DND-41 (cell line): ENCODE measurements around the gene DPYD.
A peak's percentile ranks its signal among the peaks of the same experiment; 100 is the strongest.

Source experiments
- ATAC-seq: fragments of 200-7000 bp; cut with Tn5 transposase; 3 replicates; pipeline ENCODE4 v1.9.1; 2021; ENCODE audit warnings: low read depth; ENCODE audit not compliant: insufficient read depth
- DNase-seq: peaks from one replicate; pipeline ENCODE4 v3.0.0-alpha.2; 2020
- H2AFZ ChIP-seq: 2 replicates; pipeline ENCODE4 v1.6.0; 2012; ENCODE audit warnings: low read depth, low read length
- H3K27ac ChIP-seq: 2 replicates; pipeline ENCODE4 v1.5.1; 2012; ENCODE audit warnings: low read length, inconsistent platforms
- H3K27me3 ChIP-seq: fragments of 200-600 bp; sonication (generic); 2 replicates; pipeline ENCODE4 v1.6.0; 2012; ENCODE audit warnings: low read length, mild to moderate bottlenecking, inconsistent platforms; ENCODE audit not compliant: insufficient read depth, poor library complexity
- H3K36me3 ChIP-seq: 2 replicates; pipeline ENCODE4 v1.5.1; 2012; ENCODE audit warnings: low read length, inconsistent platforms; ENCODE audit not compliant: insufficient read depth
- H3K4me1 ChIP-seq: 2 replicates; pipeline ENCODE4 v1.5.1; 2012; ENCODE audit warnings: mild to moderate bottlenecking, low read length; ENCODE audit not compliant: insufficient read depth
- H3K4me2 ChIP-seq: 2 replicates; pipeline ENCODE4 v1.6.0; 2012; ENCODE audit warnings: mild to moderate bottlenecking, moderate library complexity, low read length, inconsistent platforms; ENCODE audit not compliant: insufficient read depth
- H3K4me3 ChIP-seq, 2 experiments: fragments of 200-600 bp in 1 of 2; shearing (Covaris generic) in 1 of 2; 2 replicates each; pipeline ENCODE4 v1.5.1; 2012 to 2016; ENCODE audit warnings: inconsistent platforms in 2 of 2, low read length in 2 of 2, mild to moderate bottlenecking in 2 of 2, low read depth in 1 of 2, moderate library complexity in 1 of 2
- H3K79me2 ChIP-seq: 2 replicates; pipeline ENCODE4 v1.6.0; 2012; ENCODE audit warnings: low read length, inconsistent platforms; ENCODE audit not compliant: insufficient read depth
- H3K9ac ChIP-seq: 2 replicates; pipeline ENCODE4 v1.6.0; 2012; ENCODE audit warnings: low read depth, mild to moderate bottlenecking, inconsistent platforms, low read length, moderate library complexity
- H3K9me3 ChIP-seq: 2 replicates; pipeline ENCODE4 v1.5.1; 2012; ENCODE audit warnings: low read length, moderate library complexity, mild to moderate bottlenecking, inconsistent platforms; ENCODE audit not compliant: insufficient read depth, severe bottlenecking
- H4K20me1 ChIP-seq: 2 replicates; pipeline ENCODE4 v1.6.0; 2012; ENCODE audit warnings: low read length; ENCODE audit not compliant: insufficient read depth
- EZH2 ChIP-seq: IDR thresholded peaks from 3 replicates; pipeline ENCODE4 v1.6.1; 2012; ENCODE audit warnings: borderline replicate concordance, low read depth, mild to moderate bottlenecking, moderate library complexity, low read length, inconsistent platforms; ENCODE audit not compliant: severe bottlenecking
- TF ChIP-seq, protein P1 (sequence below): IDR thresholded peaks from 2 replicates; pipeline ENCODE4 v1.5.1; 2012; ENCODE audit warnings: borderline replicate concordance, low read length, moderate library complexity, mild to moderate bottlenecking; ENCODE audit not compliant: poor library complexity, severe bottlenecking; ENCODE audit errors: extremely low read depth

The DPYD gene

GRCh38 chr1:97202481-97203380 is 718.1 kb downstream of the DPYD start:
- no peaks in the 10 kb centered on the region for H3K4me1 ChIP-seq
- H2AFZ ChIP-seq = no peak overlapping the region
- no peak overlapping the region for H3K4me3 ChIP-seq
- no peak overlapping the region for H3K9ac ChIP-seq
- no peak overlapping the region for H3K4me2 ChIP-seq
- no peaks in the 10 kb centered on the region for H3K9me3 ChIP-seq
- H3K36me3 ChIP-seq = no peaks in the 10 kb centered on the region
- DNase-seq (no peak), ATAC-seq (peak; percentile 24; the same call in 1 of the 3 replicates)
- no peaks in the 10 kb centered on the region for H4K20me1 ChIP-seq
- H3K79me2 ChIP-seq = no peaks in the 10 kb centered on the region
- no peaks in the 10 kb centered on the region for H3K27me3 ChIP-seq
- H3K27ac ChIP-seq = no peak overlapping the region
- TF ChIP-seq, protein P1, sequence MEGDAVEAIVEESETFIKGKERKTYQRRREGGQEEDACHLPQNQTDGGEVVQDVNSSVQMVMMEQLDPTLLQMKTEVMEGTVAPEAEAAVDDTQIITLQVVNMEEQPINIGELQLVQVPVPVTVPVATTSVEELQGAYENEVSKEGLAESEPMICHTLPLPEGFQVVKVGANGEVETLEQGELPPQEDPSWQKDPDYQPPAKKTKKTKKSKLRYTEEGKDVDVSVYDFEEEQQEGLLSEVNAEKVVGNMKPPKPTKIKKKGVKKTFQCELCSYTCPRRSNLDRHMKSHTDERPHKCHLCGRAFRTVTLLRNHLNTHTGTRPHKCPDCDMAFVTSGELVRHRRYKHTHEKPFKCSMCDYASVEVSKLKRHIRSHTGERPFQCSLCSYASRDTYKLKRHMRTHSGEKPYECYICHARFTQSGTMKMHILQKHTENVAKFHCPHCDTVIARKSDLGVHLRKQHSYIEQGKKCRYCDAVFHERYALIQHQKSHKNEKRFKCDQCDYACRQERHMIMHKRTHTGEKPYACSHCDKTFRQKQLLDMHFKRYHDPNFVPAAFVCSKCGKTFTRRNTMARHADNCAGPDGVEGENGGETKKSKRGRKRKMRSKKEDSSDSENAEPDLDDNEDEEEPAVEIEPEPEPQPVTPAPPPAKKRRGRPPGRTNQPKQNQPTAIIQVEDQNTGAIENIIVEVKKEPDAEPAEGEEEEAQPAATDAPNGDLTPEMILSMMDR = no peak
- TF ChIP-seq EZH2 = no peak

DNA sequence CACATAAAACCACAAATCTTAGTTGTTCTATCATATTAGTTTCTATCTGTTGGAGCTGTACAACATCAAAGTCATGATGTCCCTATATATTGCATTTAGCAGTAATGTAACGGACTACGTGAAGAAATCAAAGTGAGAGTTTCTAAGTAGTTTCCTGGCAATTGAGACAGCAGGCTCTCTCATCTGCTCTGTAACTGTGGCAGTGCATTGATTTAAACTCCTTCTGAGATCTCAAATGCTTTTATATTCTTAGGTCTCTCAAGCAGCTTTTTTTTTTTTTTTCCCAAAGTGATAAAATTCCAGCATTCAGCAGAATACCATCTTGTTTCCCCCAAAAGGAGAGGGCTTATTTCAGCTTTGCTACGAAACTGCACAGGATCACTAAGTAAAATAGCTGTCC is 719.2 kb downstream of the DPYD start:
- H3K79me2 ChIP-seq = no peaks in the 10 kb centered on the region
- TF ChIP-seq EZH2 = no peak
- TF ChIP-seq, protein P1 = no peak
- no peak overlapping the region for H3K27ac ChIP-seq
- H4K20me1 ChIP-seq = no peaks in the 10 kb centered on the region
- H3K4me2 ChIP-seq = no peak overlapping the region
- DNase-seq (no peak), ATAC-seq (no peak)
- no peak overlapping the region for H3K4me3 ChIP-seq
- no peaks in the 10 kb centered on the region for H3K36me3 ChIP-seq
- H3K27me3 ChIP-seq = no peaks in the 10 kb centered on the region
- no peak overlapping the region for H3K9ac ChIP-seq
- no peaks in the 10 kb centered on the region for H3K9me3 ChIP-seq
- H3K4me1 ChIP-seq = no peaks in the 10 kb centered on the region
- no peak overlapping the region for H2AFZ ChIP-seq

DNA sequence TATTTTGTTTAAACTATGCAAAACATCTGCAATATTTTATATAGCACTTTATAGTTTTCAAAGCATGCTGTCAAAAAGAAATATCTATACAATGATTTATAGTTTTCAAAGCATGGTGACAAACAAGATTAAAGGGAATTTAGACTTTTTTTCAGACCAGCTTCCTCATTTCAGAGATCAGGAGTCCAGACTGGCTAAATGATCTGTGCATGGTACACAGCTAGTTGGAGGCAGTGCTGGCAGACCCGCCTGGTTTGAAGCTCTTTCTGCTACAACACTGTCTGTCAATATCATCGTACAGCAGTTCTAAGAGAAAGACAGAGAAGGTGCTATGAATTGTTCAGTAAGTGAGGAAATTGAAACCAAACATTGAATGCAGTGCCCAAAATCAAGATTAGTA is 720.2 kb downstream of the DPYD start:
- no peak for ATAC-seq
- H3K9ac ChIP-seq = no peak overlapping the region
- no peak overlapping the region for H3K27ac ChIP-seq
- H3K79me2 ChIP-seq = no peaks in the 10 kb centered on the region
- H3K4me1 ChIP-seq = no peaks in the 10 kb centered on the region
- no peak for DNase-seq
- H3K4me2 ChIP-seq = no peak overlapping the region
- no peak for TF ChIP-seq EZH2
- TF ChIP-seq, protein P1 = no peak
- no peaks in the 10 kb centered on the region for H3K36me3 ChIP-seq
- H3K27me3 ChIP-seq = no peaks in the 10 kb centered on the region
- H4K20me1 ChIP-seq = no peaks in the 10 kb centered on the region
- no peak overlapping the region for H2AFZ ChIP-seq
- no peak overlapping the region for H3K4me3 ChIP-seq
- H3K9me3 ChIP-seq = no peaks in the 10 kb centered on the region
